SKM-1 (cell line): Measurements from ENCODE around the gene RBBP8NL.

ENCODE experiments used
- DNase-seq: peaks from one replicate; lab custom pipeline; 2025; ENCODE audit not compliant: unreplicated experiment; lab: John Stamatoyannopoulos, UW

RBBP8NL gene

GRCh38 chr20:62363920-62364851 is 63.2 kb downstream of the RBBP8NL start:
- DNase-seq: no peak

- no peak for DNase-seq
These were observed 64.1 kb downstream of the RBBP8NL start for GRCh38 chr20:62362991-62363919.

- no peak for DNase-seq
These were observed 64.8 kb downstream of the RBBP8NL start for GRCh38 chr20:62362590-62362940.

- no peak for DNase-seq
These were observed 65.3 kb downstream of the RBBP8NL start for GRCh38 chr20:62361799-62362589.

- no peak for DNase-seq
These were observed 66.2 kb downstream of the RBBP8NL start for GRCh38 chr20:62360854-62361798.
